Neuronal stem cell (in vitro differentiated cells): ENCODE measurements around the gene KLK14.

ENCODE experiments used
- DNase-seq: peaks from one replicate; pipeline ENCODE4 v3.0.0-alpha.2; 2013; ENCODE audit warnings: low spot score
- H2AFZ ChIP-seq: one replicate; pipeline ENCODE4 v1.6.1; 2013; ENCODE audit warnings: mild to moderate bottlenecking, low read length, inconsistent platforms
- H2AK5ac ChIP-seq: 2 replicates; pipeline ENCODE4 v1.6.1; 2013; ENCODE audit warnings: low read depth, mild to moderate bottlenecking, inconsistent platforms, low read length, moderate library complexity, mixed read lengths
- H2BK120ac ChIP-seq: 2 replicates; pipeline ENCODE4 v1.6.1; 2013; ENCODE audit warnings: low read depth, mild to moderate bottlenecking, inconsistent platforms, low read length, moderate library complexity, mixed read lengths
- H2BK12ac ChIP-seq: one replicate; pipeline ENCODE4 v1.6.1; 2013; ENCODE audit warnings: low read length, inconsistent platforms
- H2BK15ac ChIP-seq: 2 replicates; pipeline ENCODE4 v1.6.1; 2013; ENCODE audit warnings: mild to moderate bottlenecking, low read length, inconsistent platforms, mixed read lengths
- H2BK5ac ChIP-seq: one replicate; pipeline ENCODE4 v1.6.1; 2013; ENCODE audit warnings: inconsistent platforms, mild to moderate bottlenecking, low read length, moderate library complexity
- H3K14ac ChIP-seq: one replicate; pipeline ENCODE4 v1.6.1; 2013; ENCODE audit warnings: low read length, inconsistent platforms
- H3K18ac ChIP-seq: 2 replicates; pipeline ENCODE4 v1.6.1; 2013; ENCODE audit warnings: low read length, inconsistent platforms
- H3K23ac ChIP-seq: 2 replicates; pipeline ENCODE4 v1.6.1; 2013; ENCODE audit warnings: low read depth, mild to moderate bottlenecking, mixed read lengths, low read length, inconsistent platforms; ENCODE audit not compliant: poor library complexity
- H3K27ac ChIP-seq: replicated peaks from 3 replicates; pipeline ENCODE4 v1.5.1; 2013; ENCODE audit warnings: low read length, inconsistent platforms
- H3K27me3 ChIP-seq, 3 experiments: 2 replicates each; pipeline ENCODE4 v1.6.1; 2013; ENCODE audit warnings: low read length in 3 of 3, mild to moderate bottlenecking in 2 of 3, inconsistent platforms in 1 of 3, low read depth in 1 of 3, mixed read lengths in 1 of 3, moderate library complexity in 1 of 3; ENCODE audit not compliant: control insufficient read depth in 3 of 3, insufficient read depth in 3 of 3
- H3K36me3 ChIP-seq, 2 donors: replicated peaks in 1 of 2; 2 replicates each; pipeline ENCODE4 v1.6.1; 2013; ENCODE audit warnings: low read length in 2 of 2; ENCODE audit not compliant: control insufficient read depth in 2 of 2, insufficient read depth in 2 of 2
- H3K4ac ChIP-seq: 2 replicates; pipeline ENCODE4 v1.6.1; 2013; ENCODE audit warnings: inconsistent platforms, mild to moderate bottlenecking, low read length, moderate library complexity
- H3K4me1 ChIP-seq, 2 donors: 1 replicate in 1 of 2; 2 replicates in 1 of 2; pipeline ENCODE4 v1.6.1; 2013; ENCODE audit warnings: low read length in 2 of 2, low read depth in 1 of 2; ENCODE audit not compliant: control insufficient read depth in 2 of 2, insufficient read depth in 1 of 2
- H3K4me2 ChIP-seq: one replicate; pipeline ENCODE4 v1.6.1; 2013; ENCODE audit warnings: mild to moderate bottlenecking, low read length, inconsistent platforms; ENCODE audit not compliant: insufficient read depth, poor library complexity, severe bottlenecking
- H3K4me3 ChIP-seq, 2 donors: 2 replicates each; pipeline ENCODE4 v1.5.1; 2013; ENCODE audit warnings: low read length in 2 of 2, mild to moderate bottlenecking in 2 of 2, inconsistent platforms in 1 of 2, moderate library complexity in 1 of 2
- H3K79me1 ChIP-seq: one replicate; pipeline ENCODE4 v1.6.1; 2013; ENCODE audit warnings: low read depth, mild to moderate bottlenecking, inconsistent platforms, low read length, moderate library complexity
- H3K9ac ChIP-seq: one replicate; pipeline ENCODE4 v1.6.1; 2013; ENCODE audit warnings: mild to moderate bottlenecking, low read depth, low read length, inconsistent platforms; ENCODE audit not compliant: poor library complexity
- H3K9me3 ChIP-seq, 2 donors: replicated peaks in 1 of 2; 2 replicates each; pipeline versions ENCODE3 to v1.6.1; 2013; ENCODE audit warnings: low read length in 2 of 2, mild to moderate bottlenecking in 2 of 2, inconsistent platforms in 1 of 2, low read depth in 1 of 2, mixed read lengths in 1 of 2, moderate library complexity in 1 of 2; ENCODE audit not compliant: control insufficient read depth in 2 of 2, insufficient read depth in 1 of 2
- H4K8ac ChIP-seq: one replicate; pipeline ENCODE4 v1.6.1; 2013; ENCODE audit warnings: low read depth, mild to moderate bottlenecking, inconsistent platforms, low read length, moderate library complexity
- H4K91ac ChIP-seq: one replicate; pipeline ENCODE4 v1.6.1; 2013; ENCODE audit warnings: low read length, low read depth, mild to moderate bottlenecking, inconsistent platforms; ENCODE audit not compliant: poor library complexity
- WGBS, 2 donors: extraction: QIAGEN DNeasy Blood & Tissue Kit; methylation state at CpG; one replicate each; pipeline ENCODE4 v1.1.7; 2013; ENCODE audit warnings: missing lambda C conversion rate in 2 of 2, mixed read lengths in 1 of 2; ENCODE audit not compliant: insufficient read length in 2 of 2, insufficient replicate concordance in 1 of 2; ENCODE audit errors: extremely low coverage in 2 of 2; 5-methylcytosine and 5-hydroxymethylcytosine counted together

The KLK14 gene

DNA sequence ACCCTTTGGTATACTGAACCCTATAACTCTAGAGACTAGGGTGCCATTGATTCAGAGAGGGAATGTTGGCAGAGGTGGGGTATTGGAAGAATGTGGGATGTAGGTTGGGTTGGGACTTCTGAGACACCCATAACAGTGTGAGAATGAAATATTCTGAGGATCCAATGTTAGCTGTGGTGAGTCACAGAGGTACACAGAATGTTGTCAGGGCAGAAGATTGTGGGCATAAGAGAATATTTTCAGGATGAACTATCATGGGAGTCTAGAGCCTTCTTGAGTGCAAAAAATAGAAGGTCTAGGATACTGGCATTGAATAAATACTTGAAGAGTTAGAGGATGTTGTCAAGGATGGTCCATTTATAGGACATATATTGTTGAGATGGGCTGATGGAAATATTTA lies 26.8 kb downstream of the KLK14 start:
- Histone ChIP-seq H3K23ac (no peak overlapping the region), H2AFZ (no peak overlapping the region), H2BK15ac (no peak overlapping the region), H3K4ac (no peak overlapping the region), H3K27ac (no peak overlapping the region), H3K36me3 (no peaks in the 10 kb centered on the region), H3K79me1 (no peaks in the 10 kb centered on the region), H3K27me3 (peaks cover 0 to 19% (median 0%) of the 10 kb centered on the region in 3 experiments), H3K4me2 (no peak overlapping the region), H3K14ac (no peak overlapping the region), H2AK5ac (no peak overlapping the region), H3K9ac (no peak overlapping the region), H2BK12ac (no peak overlapping the region), H2BK5ac (no peak overlapping the region), H3K4me1 (no peaks in the 10 kb centered on the region), H3K9me3 (no peaks in the 10 kb centered on the region), H2BK120ac (no peak overlapping the region), H4K91ac (no peak overlapping the region), H3K18ac (no peak overlapping the region), H4K8ac (no peak overlapping the region), H3K4me3 (no peak overlapping the region)
- no peak for DNase-seq

DNA sequence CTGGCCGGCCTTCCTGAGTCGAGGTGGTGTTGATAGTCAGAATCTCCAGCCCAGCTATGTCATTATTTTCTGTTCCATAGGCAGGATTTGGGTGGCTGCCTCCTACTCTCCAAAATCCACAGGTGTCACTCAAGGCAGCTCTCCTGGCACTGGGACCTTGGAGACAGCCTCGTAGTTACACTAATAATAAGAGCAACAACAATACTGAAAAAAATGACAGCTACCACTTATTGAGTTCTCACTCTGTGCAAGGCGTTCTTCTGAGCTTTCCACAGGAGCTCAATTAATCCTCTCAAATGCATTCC lies 35.7 kb downstream of the KLK14 start:
- Histone ChIP-seq H3K27me3 (no peaks in the 10 kb centered on the region), H3K9ac (no peak overlapping the region), H2BK120ac (no peak overlapping the region), H2BK15ac (no peak overlapping the region), H3K4me1 (peaks cover 0 to 3% of the 10 kb centered on the region in 2 donors), H3K23ac (no peak overlapping the region), H3K27ac (no peak overlapping the region), H3K4ac (no peak overlapping the region), H4K91ac (no peak overlapping the region), H2AFZ (no peak overlapping the region), H3K4me3 (no peak overlapping the region), H3K79me1 (no peaks in the 10 kb centered on the region), H2BK12ac (no peak overlapping the region), H3K18ac (no peak overlapping the region), H2BK5ac (no peak overlapping the region), H3K36me3 (no peaks in the 10 kb centered on the region), H3K14ac (no peak overlapping the region), H2AK5ac (no peak overlapping the region), H3K4me2 (no peak overlapping the region), H4K8ac (no peak overlapping the region), H3K9me3 (no peaks in the 10 kb centered on the region)
- no CpG with 5 or more reads among the region's 4 CpGs for WGBS, 2 donors
- DNase-seq = no peak

DNA sequence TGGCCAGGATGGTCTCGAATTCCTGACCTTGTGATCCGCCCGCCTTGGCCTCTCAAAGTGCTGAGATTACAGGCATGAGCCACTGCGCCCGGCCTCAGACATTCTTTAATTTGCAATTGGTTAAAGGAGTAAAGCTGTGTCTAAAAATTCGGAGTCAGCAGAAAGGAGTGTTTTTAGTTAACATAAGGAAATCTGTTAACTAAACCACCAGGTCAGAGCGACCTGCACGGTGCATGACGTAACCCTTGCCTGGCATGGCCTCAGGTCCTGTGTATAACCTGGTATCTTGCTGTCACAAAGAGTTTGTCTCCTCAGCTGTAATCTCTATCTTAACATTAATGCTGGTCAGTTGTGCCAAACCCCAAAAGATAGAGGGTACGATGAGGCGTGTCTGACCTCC lies 38.4 kb downstream of the KLK14 start:
- Histone ChIP-seq H3K9ac (no peak overlapping the region), H3K14ac (no peak overlapping the region), H3K4me3 (no peak overlapping the region), H4K91ac (no peak overlapping the region), H2BK15ac (no peak overlapping the region), H4K8ac (no peak overlapping the region), H2BK5ac (no peak overlapping the region), H3K27me3 (no peaks in the 10 kb centered on the region), H3K4me2 (no peak overlapping the region), H3K9me3 (no peaks in the 10 kb centered on the region), H3K18ac (no peak overlapping the region), H2AK5ac (no peak overlapping the region), H2AFZ (no peak overlapping the region), H3K79me1 (no peaks in the 10 kb centered on the region), H2BK120ac (no peak overlapping the region), H3K4me1 (peaks cover 0 to 3% of the 10 kb centered on the region in 2 donors), H3K23ac (no peak overlapping the region), H3K27ac (no peak overlapping the region), H3K36me3 (no peaks in the 10 kb centered on the region), H2BK12ac (no peak overlapping the region), H3K4ac (no peak overlapping the region)
- WGBS, 2 donors = no CpG with 5 or more reads among the region's 11 CpGs
- DNase-seq = no peak

DNA sequence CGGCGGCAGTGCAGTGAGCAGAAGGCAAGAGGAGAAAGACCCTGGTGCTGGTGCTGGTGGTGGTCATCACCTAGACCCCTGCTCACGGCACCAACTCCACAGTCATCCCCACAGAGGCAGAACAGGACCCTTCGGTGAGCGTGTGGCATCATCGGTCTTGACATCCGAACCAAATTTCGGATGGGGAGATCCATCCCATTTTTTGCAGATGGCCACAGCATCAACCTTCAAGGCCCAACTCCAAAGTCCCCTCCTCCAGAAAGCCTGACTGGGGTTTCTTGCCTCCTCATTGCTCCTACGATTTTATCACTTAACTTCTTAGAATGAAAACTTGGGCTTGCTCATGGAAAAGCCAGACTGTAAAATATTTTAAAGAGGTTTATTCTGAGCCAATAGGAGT lies 39.2 kb downstream of the KLK14 start:
- Histone ChIP-seq H4K8ac (no peak overlapping the region), H3K4me3 (no peak overlapping the region), H2AK5ac (peak overlapping the region; percentile 46), H3K9me3 (no peaks in the 10 kb centered on the region), H2AFZ (no peak overlapping the region), H2BK12ac (no peak overlapping the region), H3K27ac (no peak overlapping the region), H3K14ac (peak overlapping the region; percentile 31), H3K4me2 (no peak overlapping the region), H3K9ac (no peak overlapping the region), H2BK120ac (no peak overlapping the region), H3K27me3 (no peaks in the 10 kb centered on the region), H3K36me3 (no peaks in the 10 kb centered on the region), H2BK15ac (no peak overlapping the region), H3K18ac (no peak overlapping the region), H3K4ac (no peak overlapping the region), H4K91ac (no peak overlapping the region), H3K23ac (peak overlapping the region; percentile 48), H3K4me1 (peaks cover 0 to 3% of the 10 kb centered on the region in 2 donors), H2BK5ac (no peak overlapping the region), H3K79me1 (no peaks in the 10 kb centered on the region)
- no CpG with 5 or more reads among the region's 9 CpGs for WGBS, 2 donors
- DNase-seq = no peak
